GM21360 (cell line): ENCODE measurements around the gene TIMM10B.
"Not testable (repeated sequence)": the region's sequence is repeated elsewhere in the genome, so short reads cannot be mapped to it uniquely, and the experiment has no call there.

ENCODE experiments used
- ATAC-seq: cut with Tn5 transposase; IDR thresholded peaks from one replicate; pipeline ENCODE4 v1.9.1; 2021; ENCODE audit warnings: mild to moderate bottlenecking, moderate library complexity; ENCODE audit not compliant: unreplicated experiment

TIMM10B gene

GRCh38 chr11:6504166-6504565 is 22.9 kb downstream of the TIMM10B start:
- no peak for ATAC-seq

- peak; percentile 52 for ATAC-seq
Observed at GRCh38 chr11:6505577-6506240, 24.4 kb downstream of the TIMM10B start.

- ATAC-seq, result no peak
Observed at GRCh38 chr11:6516865-6517264, 35.6 kb downstream of the TIMM10B start.

GRCh38 chr11:6520265-6520664 is 39.0 kb downstream of the TIMM10B start:
- no peak for ATAC-seq

- not testable (repeated sequence) for ATAC-seq
Observed at GRCh38 chr11:6521946-6522345, 40.6 kb downstream of the TIMM10B start.

GRCh38 chr11:6523253-6523652 is 42.0 kb downstream of the TIMM10B start:
- ATAC-seq, result no peak

- ATAC-seq, result no peak
Observed at GRCh38 chr11:6526411-6527135, 45.3 kb downstream of the TIMM10B start.

- no peak for ATAC-seq
Observed at GRCh38 chr11:6529266-6529665, 48.0 kb downstream of the TIMM10B start.

GRCh38 chr11:6530848-6531247 is 49.5 kb downstream of the TIMM10B start:
- ATAC-seq, result no peak

GRCh38 chr11:6531267-6531752 is 50.0 kb downstream of the TIMM10B start:
- ATAC-seq, result no peak
